ENCODE measurements around the gene ERBB4. TPM values are rescaled to one million over a fixed set of nuclear protein-coding genes. Genes with fewer than 3 reads are reported as not detected.
A peak's percentile ranks its signal among the peaks of the same experiment; 100 is the strongest.

ERBB4 gene
- total and polyA plus RNA-seq, 7 donors, result under 0.01 to 0.33 (median 0.08) TPM; not detected in 1

DNA sequence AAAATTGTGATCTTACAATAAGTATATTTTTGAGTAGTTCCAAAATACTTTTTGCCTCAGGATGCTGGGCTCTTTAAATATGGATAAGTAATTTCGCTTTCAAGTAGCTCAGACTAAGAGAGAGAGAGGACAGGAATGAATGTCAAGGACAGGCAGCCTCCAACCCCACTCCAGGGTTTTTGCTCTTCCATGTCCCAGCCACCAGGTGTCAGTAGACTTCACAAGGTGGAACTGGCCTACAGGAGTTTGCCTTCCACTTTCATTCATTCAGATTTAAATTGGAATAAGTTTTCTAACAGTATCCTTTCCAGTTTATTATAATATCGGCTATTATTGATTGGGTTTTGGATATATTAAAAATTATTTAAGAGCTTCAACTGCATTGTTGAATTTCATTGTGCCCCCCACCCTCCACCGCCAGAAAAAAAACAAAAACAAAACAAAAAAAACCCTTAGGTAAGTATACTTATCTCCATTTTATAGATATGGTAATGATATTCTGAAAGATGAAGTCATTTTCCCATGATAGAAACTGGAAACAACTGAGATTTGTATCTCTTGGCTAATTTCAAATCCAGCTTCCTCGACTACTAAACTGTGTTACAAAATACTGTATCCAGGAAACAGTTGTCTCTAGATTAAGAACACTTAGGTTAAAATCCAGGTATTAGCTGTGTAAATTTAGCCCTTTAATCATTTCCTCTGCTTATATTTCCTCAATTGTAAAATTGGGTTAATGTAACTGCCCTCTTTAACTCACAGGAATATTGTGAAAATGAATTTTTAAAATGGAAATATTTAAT lies 793.1 kb downstream of the ERBB4 start:
- Histone ChIP-seq H3K4me1 (no peaks in the 10 kb centered on the region), H3K27ac (no peak overlapping the region), H3K36me3 (no peaks in the 10 kb centered on the region), H3K9me3 (no peaks in the 10 kb centered on the region), H3K27me3 (no peaks in the 10 kb centered on the region), H3K4me3 (no peak overlapping the region)
- 26 to 43% methylated on average over 4 of the region's 4 CpGs for WGBS, 2 donors
- TF ChIP-seq POLR2AphosphoS5 (IDR thresholded peaks at IDR 0.05), result no peak
- TF ChIP-seq, protein P1, sequence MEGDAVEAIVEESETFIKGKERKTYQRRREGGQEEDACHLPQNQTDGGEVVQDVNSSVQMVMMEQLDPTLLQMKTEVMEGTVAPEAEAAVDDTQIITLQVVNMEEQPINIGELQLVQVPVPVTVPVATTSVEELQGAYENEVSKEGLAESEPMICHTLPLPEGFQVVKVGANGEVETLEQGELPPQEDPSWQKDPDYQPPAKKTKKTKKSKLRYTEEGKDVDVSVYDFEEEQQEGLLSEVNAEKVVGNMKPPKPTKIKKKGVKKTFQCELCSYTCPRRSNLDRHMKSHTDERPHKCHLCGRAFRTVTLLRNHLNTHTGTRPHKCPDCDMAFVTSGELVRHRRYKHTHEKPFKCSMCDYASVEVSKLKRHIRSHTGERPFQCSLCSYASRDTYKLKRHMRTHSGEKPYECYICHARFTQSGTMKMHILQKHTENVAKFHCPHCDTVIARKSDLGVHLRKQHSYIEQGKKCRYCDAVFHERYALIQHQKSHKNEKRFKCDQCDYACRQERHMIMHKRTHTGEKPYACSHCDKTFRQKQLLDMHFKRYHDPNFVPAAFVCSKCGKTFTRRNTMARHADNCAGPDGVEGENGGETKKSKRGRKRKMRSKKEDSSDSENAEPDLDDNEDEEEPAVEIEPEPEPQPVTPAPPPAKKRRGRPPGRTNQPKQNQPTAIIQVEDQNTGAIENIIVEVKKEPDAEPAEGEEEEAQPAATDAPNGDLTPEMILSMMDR (IDR thresholded peaks at IDR 0.05), result peak in 3 of 4 experiments; percentile 45 to 74 (median 67)
- intact Hi-C loops (cut with DNase I), result loop anchor here (2.0 kb wide), 1 partner anchor 823 kb away; no protein-coding TSS in a partner anchor
- DNase-seq, result no peak

DNA sequence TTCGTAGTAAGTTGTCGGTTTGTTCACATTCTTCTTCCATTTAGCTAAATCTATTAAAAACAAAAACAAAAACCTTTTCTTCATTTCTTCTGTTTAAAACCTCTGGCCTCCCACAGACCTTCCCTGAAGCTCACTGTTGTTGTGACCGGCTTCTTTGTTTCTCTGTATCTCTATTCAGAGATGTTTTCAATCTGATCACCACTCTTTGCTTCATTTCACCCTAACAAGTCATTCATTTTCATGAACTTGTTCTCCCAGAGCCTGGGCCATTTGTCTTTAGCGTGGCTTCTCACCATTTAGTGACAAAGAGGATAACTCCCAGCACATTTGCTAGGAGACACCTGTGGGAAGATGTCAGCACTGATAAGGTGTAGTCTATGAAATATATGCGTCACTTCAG lies 794.2 kb downstream of the ERBB4 start:
- TF ChIP-seq POLR2AphosphoS5 (IDR thresholded peaks at IDR 0.05), result no peak
- TF ChIP-seq, protein P1 (IDR thresholded peaks at IDR 0.05), result no peak
- no peak for TF ChIP-seq POLR2A (IDR thresholded peaks at IDR 0.05)
- no peak for TF ChIP-seq EP300 (IDR thresholded peaks at IDR 0.05)
- no peak overlapping the region for H3K4me3 ChIP-seq
- no peaks in the 10 kb centered on the region for H3K36me3 ChIP-seq
- intact Hi-C loops (cut with DNase I), result loop anchor here (2.0 kb wide), 1 partner anchor 824 kb away; no protein-coding TSS in a partner anchor
- DNase-seq, result no peak
- H3K4me1 ChIP-seq, result no peaks in the 10 kb centered on the region
- H3K27me3 ChIP-seq, result no peaks in the 10 kb centered on the region
- 65 to 74% methylated on average over 5 of the region's 5 CpGs for WGBS, 2 donors
- no peaks in the 10 kb centered on the region for H3K9me3 ChIP-seq
- H3K27ac ChIP-seq, result no peak overlapping the region

DNA sequence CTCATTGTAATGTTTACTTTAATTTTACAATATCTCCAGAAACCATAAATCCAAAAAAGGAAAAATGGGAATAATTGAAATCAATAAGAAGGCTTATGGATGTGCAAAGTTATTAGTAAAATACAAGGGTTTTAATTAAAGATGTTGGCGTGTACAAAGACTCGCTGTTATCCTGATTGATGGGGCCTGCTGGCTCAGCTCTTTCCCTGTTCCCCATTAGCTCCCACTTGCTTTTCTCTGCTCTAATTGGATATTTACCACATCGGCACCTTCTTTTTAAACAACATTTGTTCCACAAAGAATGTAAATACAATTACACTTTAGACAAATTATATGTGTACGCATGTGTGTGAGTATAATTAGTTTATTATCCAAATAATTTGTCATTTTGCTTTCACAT lies 796.6 kb downstream of the ERBB4 start:
- WGBS, 2 donors, result 74 to 84% methylated on average over 4 of the region's 4 CpGs
- TF ChIP-seq POLR2AphosphoS5 (IDR thresholded peaks at IDR 0.05), result no peak
- intact Hi-C loops (cut with DNase I), result no loop called here

DNA sequence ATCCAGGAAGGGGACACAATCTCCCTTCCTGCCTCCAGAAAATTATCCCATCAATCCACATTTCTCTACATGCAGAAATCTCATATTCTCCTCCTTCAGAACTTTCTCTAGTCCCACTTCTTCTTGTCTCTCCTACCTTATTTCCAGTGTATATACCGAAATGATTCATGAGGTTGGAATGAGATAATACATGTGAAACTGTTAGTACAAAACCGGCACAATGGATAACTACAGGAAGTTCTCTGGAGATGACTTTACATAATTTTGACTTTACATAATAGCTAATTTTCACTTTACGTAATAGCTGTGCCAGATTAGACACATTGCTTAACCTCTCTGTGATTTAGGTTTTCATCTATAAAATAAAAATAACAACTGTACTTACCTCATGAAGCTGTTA lies 801.3 kb downstream of the ERBB4 start:
- WGBS, 2 donors, result 52% methylated on average over 3 of the region's 3 CpGs
- H3K36me3 ChIP-seq, result no peaks in the 10 kb centered on the region
- DNase-seq, result no peak
- TF ChIP-seq EP300 (IDR thresholded peaks at IDR 0.05) (no peak), POLR2A (IDR thresholded peaks at IDR 0.05) (no peak), POLR2AphosphoS5 (IDR thresholded peaks at IDR 0.05) (no peak)
- TF ChIP-seq, protein P1 (IDR thresholded peaks at IDR 0.05), result no peak
- no peaks in the 10 kb centered on the region for H3K27me3 ChIP-seq
- H3K27ac ChIP-seq, result no peak overlapping the region
- H3K4me3 ChIP-seq, result no peak overlapping the region
- intact Hi-C loops (cut with DNase I), result no loop called here
- H3K4me1 ChIP-seq, result no peaks in the 10 kb centered on the region
- no peaks in the 10 kb centered on the region for H3K9me3 ChIP-seq

More for the DNA sequence above, 796.6 kb downstream of the ERBB4 start:
- Histone ChIP-seq H3K4me3 (no peak overlapping the region), H3K9me3 (no peaks in the 10 kb centered on the region), H3K4me1 (no peaks in the 10 kb centered on the region), H3K36me3 (no peaks in the 10 kb centered on the region), H3K27ac (no peak overlapping the region), H3K27me3 (no peaks in the 10 kb centered on the region)
- no peak for DNase-seq

DNA sequence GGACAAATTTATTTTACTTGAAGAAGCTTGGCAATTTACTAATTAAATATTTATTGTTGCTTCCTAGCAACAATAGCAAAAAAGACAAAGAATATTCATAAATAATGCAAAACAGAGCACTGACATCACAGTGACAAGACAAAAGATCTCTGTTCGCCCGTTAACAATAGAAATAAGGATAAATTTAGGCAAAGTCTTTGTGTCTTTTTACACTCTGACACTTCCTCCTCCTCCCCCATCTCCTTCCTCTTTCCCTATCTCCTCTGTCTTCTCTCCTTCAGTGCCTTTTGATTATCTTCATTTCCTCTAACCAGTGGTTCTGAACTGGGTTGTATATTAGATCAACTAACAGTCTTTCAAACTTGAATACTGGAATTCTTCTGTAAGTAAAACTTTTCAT lies 808.4 kb downstream of the ERBB4 start:
- Histone ChIP-seq H3K4me3 (no peak overlapping the region), H3K27me3 (no peaks in the 10 kb centered on the region), H3K36me3 (no peaks in the 10 kb centered on the region), H3K27ac (no peak overlapping the region), H3K9me3 (no peaks in the 10 kb centered on the region), H3K4me1 (no peaks in the 10 kb centered on the region)
- TF ChIP-seq EP300 (IDR thresholded peaks at IDR 0.05) (no peak), POLR2AphosphoS5 (IDR thresholded peaks at IDR 0.05) (no peak), POLR2A (IDR thresholded peaks at IDR 0.05) (no peak)
- TF ChIP-seq, protein P1 (IDR thresholded peaks at IDR 0.05), result no peak
- intact Hi-C loops (cut with DNase I), result no loop called here
- DNase-seq, result no peak
- WGBS, 2 donors, result 53 to 75% methylated on average over 2 of the region's 2 CpGs
